ENCODE data around the gene AUTS2. TPM values are rescaled to one million over a fixed set of nuclear protein-coding genes. Genes with fewer than 3 reads are reported as not detected.
A peak's percentile ranks its signal among the peaks of the same experiment; 100 is the strongest.

Gene AUTS2
- total RNA-seq, 1 donor from 2014 or later = 80.6 TPM

DNA sequence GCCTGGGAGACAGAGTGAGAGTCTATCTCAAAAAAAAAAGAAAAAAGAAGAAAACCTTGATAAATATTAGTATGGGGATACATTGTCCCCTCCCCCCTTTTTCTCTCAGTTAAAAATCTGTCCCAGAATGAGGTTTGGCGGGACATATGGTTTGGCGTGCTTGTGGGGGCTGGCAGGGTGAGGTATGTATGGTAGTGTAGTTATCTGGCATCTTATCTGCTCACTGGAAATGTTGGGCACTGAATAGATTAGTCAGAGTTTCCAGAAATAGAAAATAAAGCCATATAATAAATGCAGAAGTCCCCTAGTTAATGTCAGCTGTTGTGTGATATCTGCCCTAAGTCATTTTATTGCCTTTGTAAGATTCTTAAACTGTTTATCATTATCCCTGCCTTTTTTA is 1136.1 kb downstream of the AUTS2 start:
- H3K27ac Mint-ChIP-seq (ENCODE audit: unreplicated experiment) = no peak overlapping the region
- H3K36me3 Mint-ChIP-seq (ENCODE audit: unreplicated experiment) = peaks cover 6% of the 10 kb centered on the region
- no peak overlapping the region for H3K4me3 Mint-ChIP-seq (ENCODE audit: unreplicated experiment)
- peaks cover 37% of the 10 kb centered on the region for H3K4me1 Mint-ChIP-seq (ENCODE audit: unreplicated experiment)
- TF ChIP-seq, protein P1, sequence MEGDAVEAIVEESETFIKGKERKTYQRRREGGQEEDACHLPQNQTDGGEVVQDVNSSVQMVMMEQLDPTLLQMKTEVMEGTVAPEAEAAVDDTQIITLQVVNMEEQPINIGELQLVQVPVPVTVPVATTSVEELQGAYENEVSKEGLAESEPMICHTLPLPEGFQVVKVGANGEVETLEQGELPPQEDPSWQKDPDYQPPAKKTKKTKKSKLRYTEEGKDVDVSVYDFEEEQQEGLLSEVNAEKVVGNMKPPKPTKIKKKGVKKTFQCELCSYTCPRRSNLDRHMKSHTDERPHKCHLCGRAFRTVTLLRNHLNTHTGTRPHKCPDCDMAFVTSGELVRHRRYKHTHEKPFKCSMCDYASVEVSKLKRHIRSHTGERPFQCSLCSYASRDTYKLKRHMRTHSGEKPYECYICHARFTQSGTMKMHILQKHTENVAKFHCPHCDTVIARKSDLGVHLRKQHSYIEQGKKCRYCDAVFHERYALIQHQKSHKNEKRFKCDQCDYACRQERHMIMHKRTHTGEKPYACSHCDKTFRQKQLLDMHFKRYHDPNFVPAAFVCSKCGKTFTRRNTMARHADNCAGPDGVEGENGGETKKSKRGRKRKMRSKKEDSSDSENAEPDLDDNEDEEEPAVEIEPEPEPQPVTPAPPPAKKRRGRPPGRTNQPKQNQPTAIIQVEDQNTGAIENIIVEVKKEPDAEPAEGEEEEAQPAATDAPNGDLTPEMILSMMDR (IDR thresholded peaks at IDR 0.05) = no peak
- no peak for DNase-seq (ENCODE audit: extremely low spot score, unreplicated experiment)
- peaks cover 9% of the 10 kb centered on the region for H3K9me3 Mint-ChIP-seq (ENCODE audit: unreplicated experiment)
- no peaks in the 10 kb centered on the region for H3K27me3 Mint-ChIP-seq (ENCODE audit: unreplicated experiment)

DNA sequence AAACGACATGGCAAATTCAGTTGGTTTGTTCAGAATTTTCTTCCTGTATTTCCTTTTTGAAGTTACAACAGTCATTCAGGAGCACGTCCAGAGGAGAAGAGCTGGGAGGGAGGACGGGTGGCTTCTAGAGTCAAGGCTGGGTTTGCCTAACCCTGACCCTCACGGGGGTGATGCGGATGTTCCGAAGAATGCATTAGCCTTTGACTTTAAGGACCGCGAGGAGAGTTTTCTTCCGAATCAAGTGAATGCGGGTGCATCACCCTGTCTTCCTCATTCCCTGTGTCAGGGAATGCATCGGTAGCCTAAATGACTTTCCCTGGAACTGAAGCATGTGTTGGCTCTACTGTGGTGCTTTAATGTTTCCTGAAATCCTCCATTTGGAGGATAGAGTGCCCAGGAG is 1137.0 kb downstream of the AUTS2 start:
- Mint-ChIP-seq H3K27ac (ENCODE audit: unreplicated experiment) (no peak overlapping the region), H3K4me1 (ENCODE audit: unreplicated experiment) (peaks cover 43% of the 10 kb centered on the region)
- TF ChIP-seq, protein P1 (IDR thresholded peaks at IDR 0.05) = no peak

DNA sequence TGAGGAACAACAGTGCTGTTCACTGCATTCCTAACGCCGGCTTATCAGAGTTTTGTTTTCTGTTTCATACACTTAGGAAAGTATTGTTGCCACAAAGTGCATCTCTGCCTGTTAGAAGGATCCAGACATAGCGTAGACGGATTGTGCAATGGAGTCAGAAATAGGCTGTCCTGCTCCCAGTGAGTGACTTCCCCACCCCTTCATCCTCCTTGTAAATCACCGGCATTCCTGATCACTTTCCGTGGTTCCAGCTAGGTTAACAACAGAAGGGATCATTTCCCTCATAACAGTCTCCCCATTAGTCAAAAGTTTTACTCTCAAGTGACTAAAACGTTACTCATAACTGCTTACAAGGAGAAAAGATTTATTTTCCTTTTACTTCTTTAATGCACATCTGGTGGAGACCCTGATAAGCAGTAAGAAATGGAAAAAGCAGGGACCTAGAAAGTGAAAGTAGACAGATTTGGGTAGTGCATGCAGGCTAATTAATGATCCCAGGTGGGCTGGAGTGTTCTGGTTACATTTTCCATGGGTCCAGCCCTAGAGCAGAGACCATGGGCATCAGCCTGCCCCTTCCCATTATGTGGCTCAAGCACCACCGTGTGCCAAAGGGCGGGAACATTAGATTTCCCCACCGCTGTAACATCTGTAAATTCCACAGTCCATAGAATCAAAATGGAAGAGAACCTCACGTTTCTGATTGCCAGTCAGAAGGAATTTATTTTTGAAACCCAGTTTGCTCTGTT is 1138.6 kb downstream of the AUTS2 start:
- Mint-ChIP-seq H3K4me1 (ENCODE audit: unreplicated experiment) (peaks cover 43% of the 10 kb centered on the region), H3K4me3 (ENCODE audit: unreplicated experiment) (peak overlapping the region; percentile 20), H3K36me3 (ENCODE audit: unreplicated experiment) (no peaks in the 10 kb centered on the region), H3K27ac (ENCODE audit: unreplicated experiment) (peak overlapping the region; percentile 59), H3K27me3 (ENCODE audit: unreplicated experiment) (no peaks in the 10 kb centered on the region), H3K9me3 (ENCODE audit: unreplicated experiment) (no peaks in the 10 kb centered on the region)
- TF ChIP-seq, protein P1 (IDR thresholded peaks at IDR 0.05) = no peak
- no peak for DNase-seq (ENCODE audit: extremely low spot score, unreplicated experiment)

More for the DNA sequence above, 1137.0 kb downstream of the AUTS2 start:
- Mint-ChIP-seq H3K36me3 (ENCODE audit: unreplicated experiment) (peaks cover 5% of the 10 kb centered on the region), H3K27me3 (ENCODE audit: unreplicated experiment) (no peaks in the 10 kb centered on the region), H3K9me3 (ENCODE audit: unreplicated experiment) (peaks cover 7% of the 10 kb centered on the region), H3K4me3 (ENCODE audit: unreplicated experiment) (no peak overlapping the region)
- no peak for DNase-seq (ENCODE audit: extremely low spot score, unreplicated experiment)

DNA sequence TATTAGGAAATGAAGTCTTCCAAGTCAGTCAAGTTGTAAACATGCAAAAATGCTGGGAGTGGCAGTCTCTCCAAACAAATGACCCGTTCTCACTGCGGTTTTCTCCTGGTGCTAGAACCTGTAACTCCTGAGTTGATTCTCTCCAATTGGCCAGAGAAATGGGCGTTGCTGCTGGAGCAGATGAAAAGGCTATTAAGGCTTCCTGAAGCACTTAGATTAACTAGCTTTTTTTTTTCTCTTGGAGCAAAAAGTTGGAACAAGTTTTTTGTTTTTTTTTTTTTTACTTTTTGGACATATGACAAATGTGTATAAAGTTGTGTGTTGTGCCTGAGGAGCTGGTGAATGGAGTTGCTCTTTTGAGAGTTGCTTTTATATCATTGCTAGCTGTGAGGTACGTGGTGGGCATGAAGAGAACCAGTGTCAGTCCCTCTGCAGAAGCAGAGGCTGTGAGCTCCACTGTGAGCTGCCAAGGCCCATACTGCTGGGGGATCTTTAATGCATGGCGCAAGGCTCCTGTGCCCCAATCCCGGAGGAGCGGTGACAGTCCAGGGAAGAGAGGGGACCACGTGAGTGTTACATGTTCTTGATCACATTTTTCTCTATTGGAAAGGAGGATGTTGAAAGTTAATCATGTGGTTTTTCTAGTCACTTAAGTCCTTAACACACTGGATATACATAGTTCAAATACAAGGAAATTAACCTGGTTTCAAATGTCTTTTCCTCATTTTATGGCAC is 1140.0 kb downstream of the AUTS2 start:
- Mint-ChIP-seq H3K4me1 (ENCODE audit: unreplicated experiment) (peaks cover 44% of the 10 kb centered on the region), H3K4me3 (ENCODE audit: unreplicated experiment) (no peak overlapping the region), H3K9me3 (ENCODE audit: unreplicated experiment) (no peaks in the 10 kb centered on the region), H3K27me3 (ENCODE audit: unreplicated experiment) (no peaks in the 10 kb centered on the region), H3K36me3 (ENCODE audit: unreplicated experiment) (no peaks in the 10 kb centered on the region), H3K27ac (ENCODE audit: unreplicated experiment) (no peak overlapping the region)
- DNase-seq (ENCODE audit: extremely low spot score, unreplicated experiment) = no peak
- TF ChIP-seq, protein P1 (IDR thresholded peaks at IDR 0.05) = no peak

DNA sequence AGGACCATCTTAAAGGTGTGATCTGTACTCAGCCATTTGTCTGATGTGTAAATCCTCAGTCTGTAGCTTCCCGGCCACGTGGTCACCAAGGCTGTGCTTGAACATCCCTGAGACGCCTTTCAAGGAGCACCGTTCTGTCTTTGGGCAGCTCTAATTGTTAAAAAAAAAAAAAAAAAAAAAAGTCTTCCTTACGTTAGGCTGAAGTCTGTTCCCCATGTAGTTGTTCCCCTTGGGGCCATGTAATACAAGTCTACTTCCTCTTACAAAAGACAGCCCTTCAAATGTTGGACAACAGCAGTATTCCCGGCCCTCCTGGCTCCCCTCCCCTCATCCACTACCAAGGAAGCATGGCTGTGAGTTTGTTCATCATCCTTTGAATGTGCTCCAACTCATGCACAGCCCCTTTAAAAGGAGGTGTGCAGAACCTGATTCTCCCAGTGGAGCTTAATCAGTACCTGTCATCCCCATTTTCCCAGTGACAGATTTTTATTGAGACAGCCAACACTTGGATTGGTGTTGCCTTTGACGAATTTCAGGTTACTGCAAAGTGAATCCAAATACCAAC is 1141.5 kb downstream of the AUTS2 start:
- peaks cover 43% of the 10 kb centered on the region for H3K4me1 Mint-ChIP-seq (ENCODE audit: unreplicated experiment)

More for the DNA sequence above, 1141.5 kb downstream of the AUTS2 start:
- H3K9me3 Mint-ChIP-seq (ENCODE audit: unreplicated experiment) = no peaks in the 10 kb centered on the region
- H3K27me3 Mint-ChIP-seq (ENCODE audit: unreplicated experiment) = no peaks in the 10 kb centered on the region
- DNase-seq (ENCODE audit: extremely low spot score, unreplicated experiment) = no peak
- no peak overlapping the region for H3K27ac Mint-ChIP-seq (ENCODE audit: unreplicated experiment)
- no peaks in the 10 kb centered on the region for H3K36me3 Mint-ChIP-seq (ENCODE audit: unreplicated experiment)
- TF ChIP-seq, protein P1 (IDR thresholded peaks at IDR 0.05) = no peak
- H3K4me3 Mint-ChIP-seq (ENCODE audit: unreplicated experiment) = no peak overlapping the region
